Trophoblast cell (in vitro differentiated cells and primary cell): ENCODE data around the gene SBNO2.

Experiments used
- DNase-seq, 2 donors: peaks; one replicate each; pipeline ENCODE4 v3.0.0-alpha.2; 2016
- H2AFZ ChIP-seq: 2 replicates; pipeline ENCODE4 v1.6.1; 2013; ENCODE audit warnings: low read length, moderate library complexity, mild to moderate bottlenecking; ENCODE audit not compliant: insufficient read depth, poor library complexity
- H2AK5ac ChIP-seq: 2 replicates; pipeline ENCODE4 v1.6.1; 2013; ENCODE audit warnings: mild to moderate bottlenecking, low read length
- H2BK120ac ChIP-seq: 2 replicates; pipeline ENCODE4 v1.6.1; 2013; ENCODE audit warnings: low read length, mild to moderate bottlenecking, moderate library complexity; ENCODE audit not compliant: insufficient read depth, poor library complexity
- H2BK12ac ChIP-seq: 2 replicates; pipeline ENCODE4 v1.6.1; 2013; ENCODE audit warnings: mild to moderate bottlenecking, low read length, moderate library complexity
- H2BK5ac ChIP-seq: 2 replicates; pipeline ENCODE4 v1.6.1; 2013; ENCODE audit warnings: low read length, low read depth, moderate library complexity, mild to moderate bottlenecking; ENCODE audit not compliant: poor library complexity
- H3K14ac ChIP-seq: 2 replicates; pipeline ENCODE4 v1.6.1; 2013; ENCODE audit warnings: mild to moderate bottlenecking, low read length
- H3K18ac ChIP-seq: 2 replicates; pipeline ENCODE4 v1.6.1; 2013; ENCODE audit warnings: mild to moderate bottlenecking, low read length
- H3K23ac ChIP-seq: 2 replicates; pipeline ENCODE4 v1.6.1; 2013; ENCODE audit warnings: low read length
- H3K27ac ChIP-seq: 2 replicates; pipeline ENCODE4 v1.5.1; 2013; ENCODE audit warnings: low read depth, mild to moderate bottlenecking, inconsistent platforms, low read length, moderate library complexity
- H3K27me3 ChIP-seq: 2 replicates; pipeline ENCODE4 v1.6.1; 2013; ENCODE audit warnings: inconsistent platforms, mild to moderate bottlenecking, low read length, moderate library complexity; ENCODE audit not compliant: insufficient read depth
- H3K36me3 ChIP-seq, 2 experiments: 1 replicate in 1 of 2; 2 replicates in 1 of 2; pipeline ENCODE4 v1.6.1; 2013; ENCODE audit warnings: low read length in 2 of 2, mild to moderate bottlenecking in 2 of 2, moderate library complexity in 1 of 2; ENCODE audit not compliant: insufficient read depth in 2 of 2, control insufficient read depth in 1 of 2
- H3K4ac ChIP-seq: 2 replicates; pipeline ENCODE4 v1.6.1; 2013; ENCODE audit warnings: low read depth, mild to moderate bottlenecking, low read length, moderate library complexity
- H3K4me1 ChIP-seq, 2 experiments: 1 replicate in 1 of 2; 2 replicates in 1 of 2; pipeline ENCODE4 v1.6.1; 2013; ENCODE audit warnings: low read length in 2 of 2, mild to moderate bottlenecking in 2 of 2, moderate library complexity in 1 of 2; ENCODE audit not compliant: insufficient read depth in 2 of 2, control insufficient read depth in 1 of 2
- H3K4me2 ChIP-seq: 2 replicates; pipeline ENCODE4 v1.6.1; 2013; ENCODE audit warnings: inconsistent platforms, mild to moderate bottlenecking, low read length, moderate library complexity
- H3K4me3 ChIP-seq: 2 replicates; pipeline ENCODE4 v1.5.1; 2013; ENCODE audit warnings: mild to moderate bottlenecking, low read depth, low read length, inconsistent platforms
- H3K79me1 ChIP-seq: one replicate; pipeline ENCODE4 v1.6.1; 2013; ENCODE audit warnings: low read length
- H3K79me2 ChIP-seq: 2 replicates; pipeline ENCODE4 v1.6.1; 2013; ENCODE audit warnings: low read length, mild to moderate bottlenecking; ENCODE audit not compliant: control insufficient read depth, insufficient read depth, poor library complexity
- H3K9ac ChIP-seq: 2 replicates; pipeline ENCODE4 v1.6.1; 2013; ENCODE audit warnings: mild to moderate bottlenecking, low read length
- H3K9me3 ChIP-seq: 2 replicates; pipeline ENCODE4 v1.6.1; 2013; ENCODE audit warnings: low read depth, mild to moderate bottlenecking, control low read depth, inconsistent platforms, low read length; ENCODE audit not compliant: insufficient read depth
- H4K12ac ChIP-seq: 2 replicates; pipeline ENCODE4 v1.6.1; 2013; ENCODE audit warnings: low read depth, mild to moderate bottlenecking, low read length, moderate library complexity
- H4K8ac ChIP-seq: 2 replicates; pipeline ENCODE4 v1.6.1; 2013; ENCODE audit warnings: low read depth, mild to moderate bottlenecking, low read length, moderate library complexity
- H4K91ac ChIP-seq: one replicate; pipeline ENCODE4 v1.6.1; 2013; ENCODE audit warnings: low read depth, mild to moderate bottlenecking, low read length, moderate library complexity
- WGBS: extraction: QIAGEN DNeasy Blood & Tissue Kit; methylation state at CpG from one replicate; pipeline ENCODE4 v1.1.7; 2013; ENCODE audit warnings: missing lambda C conversion rate; ENCODE audit not compliant: insufficient read length, insufficient coverage; ENCODE audit errors: extremely low coverage; 5-methylcytosine and 5-hydroxymethylcytosine counted together

Gene SBNO2

GRCh38 chr19:1123381-1123780, 50.7 kb downstream of the SBNO2 start:
- Histone ChIP-seq H3K14ac (no peak overlapping the region), H3K79me1 (no peaks in the 10 kb centered on the region), H3K9me3 (peaks cover 2% of the 10 kb centered on the region), H2AK5ac (no peak overlapping the region), H2BK120ac (no peak overlapping the region), H2BK5ac (no peak overlapping the region), H3K27ac (no peak overlapping the region), H3K27me3 (no peaks in the 10 kb centered on the region), H3K4me1 (no peaks in the 10 kb centered on the region), H2AFZ (no peak overlapping the region), H3K4me2 (no peak overlapping the region), H3K4me3 (no peak overlapping the region), H3K36me3 (peaks cover 76 to 82% of the 10 kb centered on the region in 2 experiments), H4K12ac (no peak overlapping the region), H2BK12ac (no peak overlapping the region), H3K18ac (no peak overlapping the region), H4K8ac (no peak overlapping the region), H3K4ac (no peak overlapping the region), H3K9ac (no peak overlapping the region), H3K23ac (no peak overlapping the region), H3K79me2 (no peaks in the 10 kb centered on the region), H4K91ac (no peak overlapping the region)
- no CpG with 5 or more reads among the region's 20 CpGs for WGBS
- no peak for DNase-seq

GRCh38 chr19:1122972-1123363, 51.1 kb downstream of the SBNO2 start:
- no peaks in the 10 kb centered on the region for H3K27me3 ChIP-seq
- H3K4me2 ChIP-seq: no peak overlapping the region
- H3K4me3 ChIP-seq: no peak overlapping the region
- peaks cover 80 to 86% of the 10 kb centered on the region in 2 experiments for H3K36me3 ChIP-seq
- H3K79me1 ChIP-seq: no peaks in the 10 kb centered on the region
- no peak overlapping the region for H3K4ac ChIP-seq
- no peak overlapping the region for H4K91ac ChIP-seq
- H3K4me1 ChIP-seq: no peaks in the 10 kb centered on the region
- peak; percentile 55 to 65 for DNase-seq
- H2BK120ac ChIP-seq: no peak overlapping the region
- no peak overlapping the region for H3K9ac ChIP-seq
- H2AFZ ChIP-seq: no peak overlapping the region
- H3K9me3 ChIP-seq: peaks cover 2% of the 10 kb centered on the region
- no peak overlapping the region for H3K27ac ChIP-seq
- no peak overlapping the region for H4K12ac ChIP-seq
- no peak overlapping the region for H2AK5ac ChIP-seq
- no peak overlapping the region for H4K8ac ChIP-seq
- H2BK5ac ChIP-seq: no peak overlapping the region
- WGBS: no CpG with 5 or more reads among the region's 21 CpGs
- H3K14ac ChIP-seq: no peak overlapping the region
- H2BK12ac ChIP-seq: no peak overlapping the region
- no peaks in the 10 kb centered on the region for H3K79me2 ChIP-seq
- peak overlapping the region; percentile 25 for H3K18ac ChIP-seq
- no peak overlapping the region for H3K23ac ChIP-seq

GRCh38 chr19:1122021-1122971, 51.8 kb downstream of the SBNO2 start:
- no peak overlapping the region for H2AK5ac ChIP-seq
- H4K12ac ChIP-seq: no peak overlapping the region
- no peak overlapping the region for H4K91ac ChIP-seq
- H3K79me1 ChIP-seq: no peaks in the 10 kb centered on the region
- H3K27ac ChIP-seq: no peak overlapping the region
- no peaks in the 10 kb centered on the region for H3K27me3 ChIP-seq
- H4K8ac ChIP-seq: no peak overlapping the region
- H3K9me3 ChIP-seq: peaks cover 2% of the 10 kb centered on the region
- H3K14ac ChIP-seq: no peak overlapping the region
- H3K18ac ChIP-seq: peak overlapping the region; percentile 25
- H2BK120ac ChIP-seq: no peak overlapping the region
- H2BK5ac ChIP-seq: no peak overlapping the region
- H3K4me1 ChIP-seq: no peaks in the 10 kb centered on the region
- no peak overlapping the region for H3K9ac ChIP-seq
- H3K23ac ChIP-seq: no peak overlapping the region
- no peak overlapping the region for H3K4ac ChIP-seq
- DNase-seq: no peak
- H2BK12ac ChIP-seq: no peak overlapping the region
- no peak overlapping the region for H2AFZ ChIP-seq
- no peak overlapping the region for H3K4me3 ChIP-seq
- H3K79me2 ChIP-seq: no peaks in the 10 kb centered on the region
- 100% methylated on average over 1 of the region's 63 CpGs for WGBS
- H3K36me3 ChIP-seq: peaks cover 83 to 88% of the 10 kb centered on the region in 2 experiments
- H3K4me2 ChIP-seq: no peak overlapping the region

GRCh38 chr19:1121395-1121794, 52.7 kb downstream of the SBNO2 start:
- Histone ChIP-seq H2AFZ (no peak overlapping the region), H3K36me3 (peaks cover 84 to 89% of the 10 kb centered on the region in 2 experiments), H4K8ac (no peak overlapping the region), H3K79me1 (no peaks in the 10 kb centered on the region), H3K4me3 (no peak overlapping the region), H3K79me2 (no peaks in the 10 kb centered on the region), H2BK5ac (no peak overlapping the region), H2AK5ac (no peak overlapping the region), H3K18ac (no peak overlapping the region), H3K14ac (no peak overlapping the region), H4K91ac (no peak overlapping the region), H3K4me2 (no peak overlapping the region), H2BK120ac (no peak overlapping the region), H3K23ac (no peak overlapping the region), H3K9ac (no peak overlapping the region), H4K12ac (no peak overlapping the region), H2BK12ac (no peak overlapping the region), H3K4ac (no peak overlapping the region), H3K27me3 (no peaks in the 10 kb centered on the region), H3K27ac (no peak overlapping the region), H3K4me1 (no peaks in the 10 kb centered on the region), H3K9me3 (peaks cover 2% of the 10 kb centered on the region)
- no CpG with 5 or more reads among the region's 10 CpGs for WGBS
- no peak for DNase-seq
